ENCODE measurements around the gene GUCA2A.
"Not testable (repeated sequence)": the region's sequence is repeated elsewhere in the genome, so short reads cannot be mapped to it uniquely, and the experiment has no call there.

GUCA2A gene, protein sequence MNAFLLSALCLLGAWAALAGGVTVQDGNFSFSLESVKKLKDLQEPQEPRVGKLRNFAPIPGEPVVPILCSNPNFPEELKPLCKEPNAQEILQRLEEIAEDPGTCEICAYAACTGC

DNA sequence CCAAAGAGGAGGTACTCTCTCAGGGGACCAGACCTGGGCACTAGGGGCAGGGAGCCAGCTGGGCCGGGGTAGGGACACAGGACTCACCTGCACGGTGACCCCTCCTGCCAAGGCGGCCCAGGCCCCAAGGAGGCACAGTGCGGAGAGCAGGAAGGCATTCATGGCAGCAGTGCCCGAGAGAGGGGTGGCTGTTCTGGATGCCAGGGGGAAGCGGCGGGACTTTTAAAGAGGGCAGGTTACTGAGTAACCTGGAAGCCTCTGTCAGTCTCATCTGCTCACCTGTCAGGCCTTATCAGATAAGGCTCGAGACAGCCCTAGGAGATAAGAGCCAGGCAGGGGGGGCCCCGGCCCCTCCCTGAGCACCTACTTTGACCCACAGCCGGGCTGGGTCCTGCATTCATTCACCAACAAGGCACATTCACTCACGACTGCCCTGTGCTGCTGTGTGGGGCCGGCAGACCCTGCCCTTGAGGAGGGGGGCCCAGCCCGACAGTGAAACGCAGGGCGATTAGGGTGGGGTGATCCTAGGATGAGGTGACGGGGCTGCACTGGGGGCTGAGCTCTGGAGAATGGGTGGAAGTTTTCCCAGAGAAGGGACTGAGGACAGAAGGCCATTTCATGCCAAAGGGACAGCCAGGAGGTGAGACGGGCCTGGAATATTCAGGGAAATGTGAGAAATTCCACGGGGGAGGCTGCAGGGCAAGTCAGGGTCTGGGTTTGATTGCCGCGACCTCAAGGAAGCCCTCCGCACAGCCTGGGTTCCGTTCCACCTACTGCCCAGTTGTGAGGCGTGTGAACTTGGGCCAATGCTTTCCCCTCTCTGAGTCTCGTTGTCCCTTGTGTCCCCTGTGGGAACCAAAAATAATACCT, at the start of gene GUCA2A:
Gene GUCA2A (minus strand): TSS at position 195 of the 870 bp plus-strand sequence. CDS start 33 bp downstream, at position 162.
- no peak for DNase-seq (ENCODE audit: low spot score)

DNA sequence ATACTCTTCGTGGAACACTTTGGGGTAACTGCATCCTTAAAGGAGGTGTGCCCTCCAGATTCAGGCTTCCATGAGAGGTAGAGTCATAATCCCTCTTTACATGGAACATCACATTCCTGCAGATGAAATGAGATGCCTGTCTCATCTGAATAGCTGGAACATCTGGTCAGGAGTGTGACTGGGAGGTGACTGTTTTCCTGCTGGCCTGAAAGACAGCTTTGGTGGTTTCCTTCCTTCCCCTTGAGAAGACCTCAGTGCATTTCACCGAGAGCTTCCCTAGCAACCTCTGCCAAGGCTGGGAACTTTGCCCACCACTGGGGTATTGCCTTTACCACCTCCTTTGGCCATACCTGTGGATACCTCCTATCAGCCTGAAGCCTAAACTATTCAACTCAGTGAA, 46.7 kb upstream of the GUCA2A start:
- no peak for DNase-seq (ENCODE audit: low spot score)

DNA sequence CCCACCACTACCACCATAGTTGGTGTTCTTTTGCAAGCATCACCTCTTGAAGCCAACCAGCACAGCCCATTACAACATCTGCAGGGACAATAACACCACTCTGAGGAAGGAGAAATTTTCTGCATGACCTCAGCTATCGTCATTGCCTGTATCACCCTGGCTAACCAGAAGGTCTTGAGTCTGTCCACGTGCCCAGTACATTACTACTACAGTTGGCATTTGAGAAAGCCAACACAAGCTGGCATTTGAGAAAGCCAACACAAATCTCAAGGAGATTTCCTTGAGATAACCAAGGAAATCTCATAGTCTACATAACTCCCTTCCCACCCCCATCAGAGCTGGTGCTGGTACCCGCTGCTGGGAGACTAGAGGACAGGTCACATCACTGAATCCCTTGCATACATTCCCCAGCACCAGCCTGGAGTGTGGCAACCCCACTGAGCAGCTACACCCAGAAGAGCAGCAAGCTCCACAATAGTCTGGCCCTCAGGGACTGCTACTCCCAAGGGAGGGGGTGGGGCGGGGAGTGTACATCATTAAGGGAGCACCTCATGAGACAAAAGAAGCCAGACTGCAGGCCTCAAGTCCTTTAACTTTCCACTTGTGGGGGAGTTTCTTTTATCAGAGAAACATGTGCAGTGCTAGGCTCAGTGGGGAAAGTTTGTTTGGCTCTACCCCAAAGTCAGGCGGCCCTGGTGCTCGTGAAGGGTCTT, 46.0 kb upstream of the GUCA2A start:
- DNase-seq (ENCODE audit: low spot score), result no peak

DNA sequence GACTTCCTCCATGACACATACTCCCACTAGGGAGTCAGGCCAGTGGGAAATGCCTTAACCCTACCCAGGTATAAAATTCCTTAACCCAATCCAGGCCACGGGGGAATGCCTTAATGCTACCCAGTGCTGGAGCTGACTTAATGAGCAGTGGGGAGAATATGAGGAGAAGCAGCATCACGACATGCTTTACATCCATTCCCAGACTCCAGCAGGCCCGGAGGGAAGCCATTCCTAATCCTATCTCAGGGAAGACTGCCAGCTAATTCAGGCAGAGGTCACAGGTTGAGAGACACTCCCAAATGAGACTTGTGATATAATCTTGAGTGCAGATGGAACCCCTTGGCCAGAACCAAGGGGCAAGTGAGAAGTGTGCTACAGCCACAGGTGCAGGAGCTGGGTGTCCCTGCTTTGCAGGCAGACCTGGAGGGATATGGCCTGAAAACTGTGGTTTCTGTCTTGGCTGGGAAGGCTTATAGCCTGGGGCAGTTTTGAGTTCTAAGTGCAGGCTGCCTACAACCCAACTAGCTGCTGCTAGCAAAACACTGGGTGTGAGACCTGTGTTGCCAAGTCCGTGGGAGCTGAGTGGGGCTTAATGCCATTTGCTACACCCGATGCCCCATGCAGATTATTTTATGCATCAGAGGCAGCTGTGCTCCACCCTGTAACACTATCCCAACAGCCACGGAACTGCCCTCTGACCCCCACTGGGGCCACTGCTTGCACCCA, 45.1 kb upstream of the GUCA2A start:
- DNase-seq (ENCODE audit: low spot score), result no peak

DNA sequence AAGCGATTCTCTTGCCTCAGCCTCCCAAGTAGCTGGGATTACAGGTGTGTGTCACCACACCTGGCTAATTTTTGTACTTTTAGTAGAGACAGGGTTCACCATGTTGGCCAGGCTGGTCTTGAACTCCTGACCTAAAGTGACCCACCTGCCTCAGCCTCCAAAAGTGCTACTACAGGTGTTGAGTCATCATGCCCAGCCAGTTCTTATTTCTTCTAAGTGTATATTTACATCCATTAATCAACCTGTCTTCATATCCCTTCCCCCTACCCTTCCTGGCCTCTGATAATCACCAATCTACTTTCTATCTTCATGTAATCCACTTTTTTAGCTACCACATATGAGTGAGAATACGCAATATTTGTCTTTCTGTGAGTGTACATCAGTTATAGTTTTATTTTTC, 42.4 kb upstream of the GUCA2A start:
- not testable (repeated sequence) for DNase-seq (ENCODE audit: low spot score)

DNA sequence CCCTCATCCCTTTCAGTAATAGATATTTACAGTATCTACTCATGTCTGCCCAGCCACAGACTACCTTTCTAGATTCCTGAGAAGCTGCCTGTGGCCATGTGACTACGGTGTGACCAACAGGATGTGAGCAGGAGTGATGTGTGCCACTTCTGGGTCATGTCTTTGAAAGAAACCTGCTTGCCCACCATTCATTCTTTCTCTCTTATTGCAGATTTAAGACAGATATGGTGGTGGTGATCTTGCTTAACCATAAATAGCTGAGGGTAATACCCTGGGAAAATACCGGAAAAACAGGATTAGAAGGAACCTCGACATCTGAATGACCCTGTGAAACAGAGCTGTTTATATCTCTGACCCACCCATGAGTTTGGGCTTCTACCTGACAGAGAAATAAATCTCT, 41.6 kb upstream of the GUCA2A start:
- DNase-seq (ENCODE audit: low spot score), result no peak

DNA sequence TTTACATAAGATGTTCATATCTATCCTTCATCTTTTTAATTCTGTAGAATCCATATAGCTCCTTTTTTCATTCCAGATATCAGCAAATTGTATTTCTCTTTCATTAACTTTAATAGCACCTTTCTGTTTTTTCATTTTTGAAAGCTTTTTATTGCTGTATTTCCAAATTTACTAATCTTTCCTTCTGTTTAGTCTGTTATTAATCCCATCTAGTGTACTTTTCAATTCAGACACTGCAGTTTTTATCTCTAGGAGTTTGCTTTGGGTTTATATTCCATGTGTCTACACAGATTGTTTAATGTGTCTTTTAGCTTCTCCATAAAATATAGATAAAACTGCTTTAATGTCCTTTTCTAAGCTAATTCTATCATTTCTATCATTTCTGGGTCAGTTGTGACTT, 37.4 kb upstream of the GUCA2A start:
- DNase-seq (ENCODE audit: low spot score), result no peak

DNA sequence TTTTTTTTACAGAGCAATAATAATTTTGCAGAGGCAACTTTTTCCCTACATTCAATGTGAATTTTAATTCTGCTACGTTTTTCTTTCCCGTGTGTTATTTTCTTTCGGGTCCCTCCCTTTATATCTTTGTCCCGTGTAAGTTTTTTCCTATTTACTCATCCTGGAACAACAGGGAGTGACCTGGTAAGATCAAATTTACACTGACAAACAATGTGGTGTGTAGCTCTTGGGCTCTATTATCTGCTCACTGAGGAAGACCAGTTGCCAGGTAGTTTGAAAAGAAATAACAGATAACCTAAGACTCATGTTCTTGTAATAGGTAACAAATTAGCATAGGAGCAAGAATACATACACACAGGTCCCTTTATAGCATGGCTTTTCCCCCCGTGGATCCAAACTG, 33.7 kb upstream of the GUCA2A start:
- no peak for DNase-seq (ENCODE audit: low spot score)

DNA sequence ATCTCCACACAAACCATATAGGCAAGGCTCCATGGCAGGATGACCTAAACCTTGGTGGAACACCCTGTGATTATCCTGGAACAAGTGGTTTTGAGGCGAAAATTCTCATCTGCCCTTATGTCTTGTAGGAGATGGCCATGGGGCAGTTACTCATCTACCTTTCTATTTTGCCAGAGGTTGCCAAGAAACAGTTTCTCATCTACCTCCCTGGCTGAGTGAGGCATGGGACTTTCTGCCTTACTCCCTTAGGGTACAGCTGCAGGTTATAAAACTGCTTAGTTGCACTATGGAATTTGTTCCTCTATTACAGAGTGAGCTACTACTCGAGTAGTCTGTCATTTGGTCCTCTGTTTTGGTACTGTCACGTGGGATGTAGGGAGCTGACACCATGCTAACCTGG, 31.3 kb upstream of the GUCA2A start:
- no peak for DNase-seq (ENCODE audit: low spot score)

DNA sequence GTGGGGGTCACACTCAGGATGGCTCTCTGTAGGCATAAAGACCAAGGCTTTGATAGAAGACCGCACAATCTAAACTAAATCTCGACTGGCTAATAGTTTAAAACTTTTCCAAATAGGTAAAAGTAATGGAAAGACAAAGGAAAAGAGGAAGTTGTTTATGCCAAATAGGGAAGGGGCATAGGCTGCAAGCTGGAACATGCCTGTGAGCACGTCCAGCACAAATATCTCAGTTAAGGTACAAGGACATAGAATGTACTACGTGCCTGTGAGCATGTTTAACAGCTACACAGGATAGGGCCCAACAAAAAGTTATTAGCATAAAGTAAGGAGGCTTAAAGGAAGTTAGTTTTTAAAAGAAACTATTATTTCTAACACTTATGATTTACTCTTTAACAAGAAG, 27.6 kb upstream of the GUCA2A start:
- DNase-seq (ENCODE audit: low spot score), result no peak

DNA sequence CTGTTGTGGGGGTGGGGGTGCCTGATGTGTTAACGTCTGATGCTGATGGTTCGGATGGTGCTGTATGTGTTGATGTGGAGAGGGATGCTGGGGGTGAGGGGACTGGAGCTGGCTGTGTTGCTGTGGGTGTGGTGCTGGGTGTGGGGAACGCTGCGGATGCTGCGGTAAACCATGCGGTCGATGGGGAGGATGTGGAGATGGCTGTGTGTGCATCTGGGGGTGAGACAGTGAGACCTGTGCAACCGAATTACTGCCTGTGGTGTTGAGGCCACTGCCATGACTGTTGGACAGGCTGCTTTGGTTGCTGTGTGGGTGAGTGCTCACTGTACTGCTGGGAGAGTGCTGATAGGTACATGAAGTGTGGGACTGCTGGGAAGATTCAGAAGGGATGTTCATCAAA, 26.8 kb upstream of the GUCA2A start:
- DNase-seq (ENCODE audit: low spot score), result no peak

DNA sequence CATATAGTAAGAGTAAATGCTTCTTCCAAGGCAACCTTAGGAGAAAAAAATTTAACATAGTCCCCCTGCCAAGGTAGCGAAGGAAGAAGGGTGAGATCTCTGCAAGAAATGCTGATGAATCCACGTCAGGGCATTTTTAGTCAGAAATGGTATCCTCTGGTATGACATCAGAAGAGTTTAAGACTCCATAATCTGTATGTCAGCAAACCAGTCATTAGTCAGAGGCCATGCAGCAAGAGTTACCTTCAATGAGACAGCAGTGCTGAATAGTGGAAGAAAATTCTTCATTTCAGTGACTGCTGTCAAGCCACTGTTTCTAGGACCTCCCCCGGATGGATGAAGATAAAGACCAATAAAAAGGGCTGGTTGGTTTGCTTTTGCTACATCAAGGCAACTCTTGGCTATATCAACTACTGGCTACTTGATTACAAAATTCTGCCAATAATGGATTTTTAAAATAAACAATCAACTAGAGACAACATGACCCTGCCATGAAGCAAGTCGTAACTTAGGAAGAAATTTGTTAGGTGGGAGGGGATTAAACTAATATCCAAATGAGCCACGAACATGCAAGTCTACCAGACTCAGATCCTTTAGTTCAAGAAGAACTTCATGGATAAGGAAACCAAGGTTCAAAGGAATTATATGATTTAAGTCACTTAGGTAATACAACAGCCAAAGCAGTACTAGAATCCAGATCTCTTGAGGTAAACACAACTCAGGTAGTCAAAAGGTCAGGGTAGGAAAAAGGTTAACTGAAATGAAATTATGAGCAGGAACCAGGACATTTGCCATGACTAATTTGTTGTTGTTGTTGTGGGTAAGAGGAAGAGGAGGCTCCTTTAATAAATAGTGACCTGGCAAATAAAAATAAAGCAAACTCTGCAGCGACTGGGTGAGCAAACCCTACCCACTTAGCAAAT, 25.6 kb upstream of the GUCA2A start:
- no peak for DNase-seq (ENCODE audit: low spot score)

DNA sequence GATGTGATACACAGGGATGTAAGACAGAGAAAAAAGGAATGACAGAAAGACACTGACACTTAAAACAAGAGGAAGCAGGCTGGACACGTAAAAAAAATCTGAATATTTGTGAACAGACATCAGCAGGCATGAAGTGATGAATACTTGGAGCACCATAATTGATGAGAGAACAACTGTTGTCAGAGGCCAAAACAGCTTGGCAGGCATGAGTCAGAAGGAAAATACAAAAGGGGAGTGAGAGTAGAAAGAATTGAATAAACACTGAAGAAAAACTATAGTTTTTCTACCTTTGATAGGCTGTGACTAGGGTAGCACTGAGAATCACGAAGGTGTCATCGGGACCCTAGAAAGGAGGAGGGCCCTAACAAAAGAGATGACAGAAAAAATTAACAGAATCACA, 21.6 kb upstream of the GUCA2A start:
- no peak for DNase-seq (ENCODE audit: low spot score)

DNA sequence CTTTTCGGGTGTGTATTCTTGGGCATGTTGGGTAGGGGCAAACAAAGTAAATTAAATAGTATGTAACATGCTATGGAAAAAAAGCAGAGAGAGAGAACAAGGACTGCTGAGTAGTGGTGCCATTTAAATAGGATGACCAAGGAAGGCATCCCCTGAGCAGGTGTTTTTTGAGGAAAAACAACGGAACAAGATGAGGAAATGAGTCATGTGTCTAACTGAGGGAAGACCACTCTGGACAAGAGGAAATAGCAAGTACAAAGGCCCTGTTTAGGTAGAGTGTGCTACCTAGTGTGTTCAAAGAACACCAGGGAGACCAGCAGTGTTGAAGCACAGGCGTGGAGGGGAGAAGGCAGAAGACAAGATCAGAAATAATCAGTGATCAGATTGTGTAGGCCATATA, 20.1 kb upstream of the GUCA2A start:
- DNase-seq (ENCODE audit: low spot score), result no peak

DNA sequence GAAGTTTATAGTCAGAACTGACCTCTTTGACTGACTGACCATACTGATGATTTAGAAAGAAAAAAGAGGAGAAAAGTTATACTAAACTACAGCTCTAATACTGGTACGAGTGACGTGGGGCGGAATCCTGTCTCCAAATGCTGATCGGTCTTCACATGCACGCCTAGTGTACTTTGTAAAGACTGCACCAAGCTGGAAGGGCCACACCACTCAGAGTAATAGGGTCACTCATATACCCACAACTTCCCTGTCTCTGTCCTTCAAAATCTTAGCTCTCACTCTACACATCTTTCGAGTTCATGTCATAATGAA, 19.4 kb upstream of the GUCA2A start:
- no peak for DNase-seq (ENCODE audit: low spot score)

DNA sequence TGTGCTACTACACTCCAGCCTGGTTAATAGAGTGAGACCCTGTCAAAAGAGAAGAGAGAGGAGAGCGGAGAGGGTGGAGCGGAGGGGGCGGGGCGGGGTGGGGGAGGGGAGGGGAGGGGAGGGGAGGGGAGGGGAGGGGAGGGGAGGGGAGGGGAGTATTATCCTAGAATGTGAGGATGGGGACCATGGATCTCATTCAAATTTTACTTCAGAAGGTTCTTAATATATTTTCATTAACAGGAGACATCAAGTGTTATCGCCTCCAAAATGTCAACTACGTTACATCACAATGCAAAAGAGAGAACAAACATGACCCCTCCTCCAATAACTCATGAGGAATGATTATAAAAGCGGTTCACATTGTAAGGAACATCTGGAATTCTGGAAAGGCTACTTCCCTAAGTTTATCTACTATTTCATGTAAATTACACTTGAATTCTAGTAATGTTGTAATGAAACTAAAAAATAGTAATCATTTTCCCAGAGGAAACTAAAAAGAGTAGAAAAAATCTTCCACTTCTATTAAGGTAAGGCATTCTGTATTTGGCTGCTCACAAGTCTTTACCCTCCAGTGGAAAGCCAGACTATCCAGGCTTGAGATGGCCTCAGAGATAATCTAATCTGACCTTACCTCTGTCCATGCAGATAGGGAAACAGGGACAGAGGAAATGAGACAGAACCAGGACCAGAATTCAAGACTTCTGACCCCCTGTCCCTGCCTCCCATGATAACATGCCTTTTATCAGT, 18.8 kb upstream of the GUCA2A start:
- DNase-seq (ENCODE audit: low spot score), result no peak

DNA sequence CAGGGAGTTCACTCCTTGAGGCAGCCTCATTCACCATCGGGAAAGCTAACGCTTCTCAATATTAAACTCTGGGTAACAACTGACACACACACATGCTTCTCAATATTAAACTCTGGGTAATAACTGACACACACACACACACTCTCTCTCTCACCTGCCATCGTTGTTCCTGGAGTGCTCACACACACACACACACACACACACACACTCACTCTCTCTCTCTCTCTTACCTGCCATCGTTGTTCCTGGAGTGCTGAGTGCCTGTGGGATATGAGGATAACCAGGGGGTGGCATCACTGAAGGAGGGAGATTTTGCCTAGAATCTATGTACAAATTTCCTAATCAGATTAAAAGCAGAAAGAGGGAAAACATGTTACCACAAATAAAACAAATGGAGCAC, 17.1 kb upstream of the GUCA2A start:
- no peak for DNase-seq (ENCODE audit: low spot score)

DNA sequence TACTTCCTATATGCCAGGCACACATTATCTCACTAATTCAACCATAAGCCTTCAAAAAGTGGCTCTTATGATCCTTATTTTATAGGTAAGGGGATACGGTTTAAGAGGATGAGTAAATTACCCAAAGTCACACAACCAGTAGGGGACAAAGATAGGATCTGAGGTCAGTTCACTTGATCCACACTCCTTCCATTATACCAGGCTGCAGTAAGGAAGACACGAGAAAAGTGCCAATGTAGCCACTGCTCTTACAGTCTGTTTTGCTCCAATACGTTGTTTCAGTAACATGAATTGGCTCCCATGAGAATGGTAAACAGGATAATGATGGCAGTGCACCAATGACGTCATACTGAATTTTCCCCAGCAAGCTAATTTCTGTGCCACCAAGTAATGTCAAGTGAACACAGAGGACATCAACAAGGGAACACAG, 15.4 kb upstream of the GUCA2A start:
- DNase-seq (ENCODE audit: low spot score), result no peak

DNA sequence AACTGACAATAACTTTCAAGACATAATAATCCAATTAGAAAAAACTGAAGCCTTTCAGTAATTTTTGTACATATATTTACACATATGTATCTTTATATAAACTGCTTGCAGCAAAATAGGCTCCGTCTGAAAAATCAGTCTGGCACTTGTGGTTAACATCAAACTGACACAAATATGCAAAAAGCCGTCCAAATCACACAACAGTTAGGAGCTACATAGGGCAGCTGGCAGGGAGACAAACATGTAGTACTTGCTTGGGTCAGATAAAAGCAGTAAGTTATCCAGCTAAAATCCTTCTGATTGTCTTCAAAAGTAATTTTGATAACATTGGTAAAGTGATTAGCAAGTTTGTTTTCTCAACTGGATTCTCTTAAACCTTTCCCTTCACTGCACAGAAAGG, 14.7 kb upstream of the GUCA2A start:
- DNase-seq (ENCODE audit: low spot score), result no peak

DNA sequence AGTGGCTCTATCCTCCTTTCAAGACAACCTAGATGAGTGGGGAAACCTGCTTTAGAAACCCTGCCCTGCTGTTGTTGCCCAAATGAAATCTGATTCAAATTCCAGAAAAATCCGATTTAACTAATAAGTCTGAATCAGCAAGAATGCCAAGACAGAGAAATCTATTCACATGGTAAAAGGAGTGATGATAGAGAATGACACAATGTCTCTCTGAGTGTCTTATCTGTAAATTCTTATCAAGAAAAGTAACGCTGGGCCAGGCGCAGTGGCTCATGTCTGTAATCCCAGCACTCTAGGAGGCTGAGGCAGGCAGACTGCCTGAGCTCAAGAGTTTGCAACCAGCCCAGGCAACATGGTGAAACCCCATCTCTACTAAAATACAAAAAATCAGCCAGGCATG, 13.7 kb upstream of the GUCA2A start:
- no peak for DNase-seq (ENCODE audit: low spot score)

DNA sequence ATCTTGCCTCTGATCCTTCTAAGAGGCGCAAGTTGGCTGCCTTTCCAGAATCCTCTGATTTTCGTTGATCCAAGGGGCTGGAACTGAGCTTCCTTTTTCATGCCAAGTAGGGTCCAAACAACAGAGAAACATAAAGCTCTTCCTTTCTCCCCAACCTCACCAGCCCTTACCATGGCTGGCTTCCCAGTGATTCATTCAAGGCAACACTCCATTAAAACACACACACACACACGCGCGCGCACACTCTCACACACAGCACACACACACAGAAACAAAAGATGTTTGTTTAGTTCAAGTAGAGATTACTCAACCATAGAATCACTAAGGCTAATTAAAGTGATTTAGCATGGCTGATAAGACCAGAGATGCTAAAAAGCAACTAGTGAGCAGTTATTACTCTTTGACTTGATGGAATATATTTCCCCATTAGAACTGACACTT, 13.0 kb upstream of the GUCA2A start:
- no peak for DNase-seq (ENCODE audit: low spot score)

All from hematopoietic multipotent progenitor cell treated with erythropoietin and hydrocortisone succinate and interleukin-3 and kit ligand, for 15 days (in vitro differentiated cells).